Embryonic facial prominence (tissue), 1 donor: ENCODE results near the gene TRPM6.
A peak's percentile ranks its signal among the peaks of the same experiment; 100 is the strongest.

ENCODE experiments used
- DNase-seq: peaks from one replicate; pipeline ENCODE4 v3.0.0-alpha.2; 2016; ENCODE audit errors: extremely low spot score

Gene TRPM6

GRCh38 chr9:74775396-74775795, 112.3 kb downstream of the TRPM6 start:
- no peak for DNase-seq

GRCh38 chr9:74773886-74774479, 113.7 kb downstream of the TRPM6 start:
- peak; percentile 25 for DNase-seq

- DNase-seq: no peak
These were observed 115.6 kb downstream of the TRPM6 start for GRCh38 chr9:74772121-74772520.

GRCh38 chr9:74771672-74772071, 116.0 kb downstream of the TRPM6 start:
- DNase-seq: no peak

GRCh38 chr9:74771262-74771585, 116.5 kb downstream of the TRPM6 start:
- DNase-seq: no peak

- no peak for DNase-seq
These were observed 117.0 kb downstream of the TRPM6 start for GRCh38 chr9:74770508-74771261.

GRCh38 chr9:74765481-74765971, 122.2 kb downstream of the TRPM6 start:
- DNase-seq: no peak

- DNase-seq: no peak
These were observed 124.8 kb downstream of the TRPM6 start for GRCh38 chr9:74762950-74763349.

GRCh38 chr9:74760031-74760700, 127.6 kb downstream of the TRPM6 start:
- DNase-seq: no peak

- no peak for DNase-seq
These were observed 131.7 kb downstream of the TRPM6 start for GRCh38 chr9:74755999-74756398.

- no peak for DNase-seq
These were observed 132.4 kb downstream of the TRPM6 start for GRCh38 chr9:74755355-74755754.

GRCh38 chr9:74753650-74754049, 134.1 kb downstream of the TRPM6 start:
- DNase-seq: no peak

GRCh38 chr9:74748966-74749365, 138.8 kb downstream of the TRPM6 start:
- DNase-seq: no peak

GRCh38 chr9:74742792-74743730, 144.7 kb downstream of the TRPM6 start:
- no peak for DNase-seq

GRCh38 chr9:74742191-74742790, 145.4 kb downstream of the TRPM6 start:
- no peak for DNase-seq

- DNase-seq: no peak
These were observed 151.1 kb downstream of the TRPM6 start for GRCh38 chr9:74736646-74737045.

GRCh38 chr9:74735761-74736160, 152.0 kb downstream of the TRPM6 start:
- no peak for DNase-seq

GRCh38 chr9:74729136-74729695, 158.5 kb downstream of the TRPM6 start:
- DNase-seq: peak; percentile 9

GRCh38 chr9:74728176-74728575, 159.5 kb downstream of the TRPM6 start:
- no peak for DNase-seq

- DNase-seq: no peak
These were observed 161.1 kb downstream of the TRPM6 start for GRCh38 chr9:74726581-74726980.

GRCh38 chr9:74724317-74724716, 163.4 kb downstream of the TRPM6 start:
- DNase-seq: no peak
